Cardiac fibroblast (primary cell): ENCODE data around the gene TRIM67.

Source experiments
- DNase-seq, 2 donors: peaks; one replicate each; pipeline versions ENCODE4 v3.0.0 to v3.0.0-alpha.2; 2010; ENCODE audit warnings: low read depth in 2 of 2
- H3K4me3 ChIP-seq, 2 donors: replicated peaks in 1 of 2; 1 replicate in 1 of 2; 2 replicates in 1 of 2; pipeline ENCODE4 v1.5.1; 2011; ENCODE audit warnings: low read depth in 2 of 2, low read length in 2 of 2, mild to moderate bottlenecking in 2 of 2, moderate library complexity in 1 of 2
- TF ChIP-seq, protein P1 (sequence below): IDR thresholded peaks from one replicate; pipeline ENCODE4 v1.5.1; 2011; ENCODE audit warnings: low read depth, mild to moderate bottlenecking, low read length, inconsistent platforms

TRIM67 gene

DNA sequence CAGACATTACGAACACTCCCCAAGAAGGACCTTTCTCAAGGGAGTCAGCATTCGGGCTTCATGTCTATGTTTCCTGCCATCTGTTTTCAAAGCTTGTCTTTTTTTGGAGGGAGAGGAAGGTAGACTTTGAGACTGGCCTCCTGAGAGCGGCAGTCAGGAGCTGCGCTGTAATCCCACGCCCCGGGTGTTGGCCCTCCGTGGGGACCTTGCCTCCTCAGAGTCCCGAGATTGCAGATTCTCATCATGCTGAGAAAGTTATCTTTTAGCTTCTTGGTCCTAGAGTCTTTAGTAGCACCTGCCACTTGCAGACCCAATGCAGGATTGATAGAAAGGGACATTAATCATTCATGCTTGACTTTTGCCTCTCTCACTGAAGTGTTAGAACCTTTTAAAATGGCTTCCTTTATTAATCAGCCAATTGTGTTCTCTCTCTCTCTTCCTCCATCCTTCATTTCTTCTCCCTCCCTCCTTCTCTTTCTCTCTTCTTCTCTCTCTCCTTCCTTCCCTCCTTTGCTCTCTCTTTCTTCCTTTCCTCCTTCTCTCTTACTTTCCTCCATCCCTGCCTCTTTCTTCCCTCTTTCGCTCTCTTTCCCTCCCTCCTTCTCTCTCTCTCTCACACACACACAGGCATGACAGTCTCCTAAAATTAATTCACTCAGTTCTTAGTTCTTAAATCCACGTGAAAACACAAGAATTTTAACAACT, 54.0 kb downstream of the TRIM67 start:
- TF ChIP-seq, protein P1, sequence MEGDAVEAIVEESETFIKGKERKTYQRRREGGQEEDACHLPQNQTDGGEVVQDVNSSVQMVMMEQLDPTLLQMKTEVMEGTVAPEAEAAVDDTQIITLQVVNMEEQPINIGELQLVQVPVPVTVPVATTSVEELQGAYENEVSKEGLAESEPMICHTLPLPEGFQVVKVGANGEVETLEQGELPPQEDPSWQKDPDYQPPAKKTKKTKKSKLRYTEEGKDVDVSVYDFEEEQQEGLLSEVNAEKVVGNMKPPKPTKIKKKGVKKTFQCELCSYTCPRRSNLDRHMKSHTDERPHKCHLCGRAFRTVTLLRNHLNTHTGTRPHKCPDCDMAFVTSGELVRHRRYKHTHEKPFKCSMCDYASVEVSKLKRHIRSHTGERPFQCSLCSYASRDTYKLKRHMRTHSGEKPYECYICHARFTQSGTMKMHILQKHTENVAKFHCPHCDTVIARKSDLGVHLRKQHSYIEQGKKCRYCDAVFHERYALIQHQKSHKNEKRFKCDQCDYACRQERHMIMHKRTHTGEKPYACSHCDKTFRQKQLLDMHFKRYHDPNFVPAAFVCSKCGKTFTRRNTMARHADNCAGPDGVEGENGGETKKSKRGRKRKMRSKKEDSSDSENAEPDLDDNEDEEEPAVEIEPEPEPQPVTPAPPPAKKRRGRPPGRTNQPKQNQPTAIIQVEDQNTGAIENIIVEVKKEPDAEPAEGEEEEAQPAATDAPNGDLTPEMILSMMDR = no peak
- no peak overlapping the region for H3K4me3 ChIP-seq
- DNase-seq = no peak

DNA sequence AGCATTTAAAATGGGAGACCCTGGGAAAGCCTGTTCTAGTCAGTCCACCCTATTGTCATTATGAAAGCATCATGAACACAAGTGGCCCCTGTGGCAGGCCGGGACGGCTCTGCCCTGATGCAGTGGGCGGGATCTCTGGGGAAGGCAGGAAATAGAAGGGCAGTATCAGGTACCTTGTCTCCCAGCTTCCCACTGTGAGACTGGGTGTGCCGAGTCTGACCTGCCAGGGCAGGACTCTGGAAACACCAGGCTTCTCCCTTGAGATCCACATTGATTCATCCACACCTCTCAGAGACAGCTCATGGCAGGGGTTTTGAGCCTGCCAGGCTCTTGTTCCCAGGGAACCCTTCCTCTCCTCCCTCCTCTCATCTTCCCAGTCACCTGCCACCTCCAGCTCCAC, 54.6 kb downstream of the TRIM67 start:
- no peak overlapping the region for H3K4me3 ChIP-seq
- DNase-seq = no peak
- TF ChIP-seq, protein P1 = no peak

DNA sequence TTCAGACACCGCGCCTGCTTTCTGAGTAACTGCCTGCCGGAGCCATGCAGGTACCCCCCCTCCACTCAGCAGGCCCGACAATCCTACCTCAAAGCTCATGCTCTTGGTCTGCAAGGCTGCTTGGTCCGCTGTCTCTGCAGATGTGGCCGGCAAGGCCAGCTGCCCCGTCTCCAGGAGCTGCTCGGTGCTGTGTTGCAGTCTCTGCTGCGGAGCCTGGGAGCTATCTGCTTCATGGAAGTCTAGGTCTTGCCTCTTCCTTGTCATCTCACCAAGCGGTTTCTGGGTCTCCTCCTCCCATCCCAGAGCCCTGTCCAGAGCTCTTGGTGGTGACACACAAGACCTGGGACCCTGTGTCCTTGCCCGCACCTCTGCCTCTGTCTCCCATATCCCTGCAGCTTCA, 55.2 kb downstream of the TRIM67 start:
- H3K4me3 ChIP-seq = no peak overlapping the region
- DNase-seq = no peak
- TF ChIP-seq, protein P1 = no peak

DNA sequence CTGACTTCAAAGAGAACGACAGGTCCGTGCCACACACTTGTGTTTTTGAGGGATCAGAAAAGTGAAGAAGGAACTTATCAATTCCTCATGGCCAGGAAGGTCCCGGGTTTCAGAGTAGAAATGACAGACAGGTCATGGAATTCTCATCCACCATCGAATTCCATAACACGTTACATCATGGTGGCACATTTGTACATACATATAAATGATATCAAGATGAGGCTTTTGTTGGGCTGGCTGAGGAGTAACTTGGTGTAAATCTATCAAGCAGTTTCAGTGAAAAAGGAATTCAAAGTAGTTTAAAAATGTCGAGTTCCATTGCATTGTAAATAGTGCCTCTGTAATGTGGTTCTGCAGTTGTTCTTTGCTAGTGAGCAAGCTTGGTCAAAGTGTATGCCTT, 56.2 kb downstream of the TRIM67 start:
- no peak overlapping the region for H3K4me3 ChIP-seq
- TF ChIP-seq, protein P1 = no peak
- DNase-seq = no peak

DNA sequence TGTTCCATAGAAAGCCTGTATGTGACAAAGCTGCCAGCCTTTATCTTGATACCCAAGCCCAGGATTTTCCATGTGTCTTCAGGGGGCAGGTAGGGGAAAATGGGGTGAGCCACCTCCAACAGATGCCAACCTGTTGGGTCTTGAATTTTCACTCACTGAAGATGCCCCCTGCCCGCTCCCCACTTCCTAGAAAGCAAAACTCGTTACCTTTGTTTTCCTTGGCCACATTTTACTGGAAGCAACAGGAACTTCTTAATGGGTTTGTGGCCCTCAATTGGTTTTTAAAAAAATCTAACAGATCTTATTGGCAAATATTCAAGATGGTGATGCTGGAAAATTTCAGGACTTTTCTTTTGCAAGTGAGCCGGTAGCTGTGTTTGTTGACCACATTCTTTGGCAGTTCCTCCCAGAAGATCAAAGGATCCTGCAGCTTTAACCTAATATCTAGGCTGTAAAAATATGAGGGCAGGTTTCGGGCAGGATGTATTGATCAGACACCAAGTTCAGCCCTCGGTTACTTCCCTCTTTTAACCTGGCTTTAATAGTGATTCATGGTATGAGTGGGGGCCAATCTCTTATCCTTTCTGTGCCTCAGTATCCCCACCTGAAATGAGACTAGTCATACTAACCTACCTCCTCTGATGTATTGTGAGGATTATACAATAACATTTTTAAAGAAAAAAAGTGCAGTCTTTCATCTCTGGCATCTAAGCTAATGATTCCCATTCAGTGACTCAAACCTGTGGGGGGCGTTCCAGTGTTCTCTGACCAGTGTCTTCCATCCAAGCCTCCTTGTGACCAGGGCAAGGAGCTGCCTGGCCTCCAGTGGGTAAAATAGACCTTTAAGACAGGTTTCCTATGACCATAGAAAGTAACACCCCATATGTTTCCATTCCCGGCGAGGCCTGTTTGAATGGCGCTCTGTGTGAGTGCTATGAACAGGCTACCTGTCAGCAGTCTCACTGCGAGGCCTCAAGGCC, 57.9 kb downstream of the TRIM67 start:
- no peak overlapping the region for H3K4me3 ChIP-seq
- DNase-seq = no peak
- TF ChIP-seq, protein P1 = no peak

DNA sequence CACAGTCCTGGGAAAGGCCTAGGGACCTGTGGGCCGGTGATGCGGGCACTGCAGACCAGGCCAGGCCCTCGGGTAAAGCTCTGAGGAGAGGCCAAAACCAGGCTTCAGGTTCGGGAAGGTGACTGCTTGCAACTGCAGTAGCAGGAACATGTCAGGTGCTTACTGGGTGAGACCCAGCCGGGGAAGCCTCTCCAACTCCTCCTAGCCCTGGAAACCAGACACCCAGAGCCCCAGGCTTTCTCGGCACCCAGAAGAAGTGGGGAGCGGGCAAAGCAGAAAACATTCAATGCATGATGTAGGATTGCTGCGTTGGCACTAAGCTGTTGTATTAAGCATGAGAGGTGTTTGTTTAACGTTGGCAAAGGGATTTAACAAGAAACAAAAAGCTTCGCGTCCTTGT, 58.9 kb downstream of the TRIM67 start:
- TF ChIP-seq, protein P1 = no peak
- no peak overlapping the region for H3K4me3 ChIP-seq
- DNase-seq = no peak
